Stimulated activated CD4-positive, alpha-beta T cell treated with anti-CD3 and anti-CD28 coated beads, Interleukin-4, amount 100 ng/mL, for 24 hours (primary cell): Measurements from ENCODE around the gene SOX9.
"Not testable (repeated sequence)": the region's sequence is repeated elsewhere in the genome, so short reads cannot be mapped to it uniquely, and the experiment has no call there.

Experiments used
- DNase-seq: peaks from one replicate; pipeline ENCODE4 v3.0.0-alpha.2; 2020

SOX9 gene

DNA sequence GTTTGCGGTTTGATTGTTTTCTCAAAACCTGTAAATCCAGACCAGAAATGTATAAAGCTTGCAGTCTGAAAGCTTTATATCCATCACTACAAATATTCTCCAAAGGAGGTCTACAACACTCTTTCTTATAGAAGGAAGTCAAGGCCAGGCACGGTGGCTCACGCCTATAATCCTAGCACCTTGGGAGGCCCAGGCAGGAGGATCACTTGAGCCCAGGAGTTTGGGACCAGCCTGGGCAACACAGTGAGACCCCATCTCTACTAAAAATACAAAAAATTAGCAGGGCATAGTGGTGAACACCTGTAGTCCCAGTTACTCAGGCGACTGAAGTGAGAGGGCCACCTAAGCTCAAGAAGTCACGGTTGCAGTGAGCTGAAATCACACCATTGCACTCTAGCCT is 8.9 kb upstream of the SOX9 start:
- DNase-seq = not testable (repeated sequence)

DNA sequence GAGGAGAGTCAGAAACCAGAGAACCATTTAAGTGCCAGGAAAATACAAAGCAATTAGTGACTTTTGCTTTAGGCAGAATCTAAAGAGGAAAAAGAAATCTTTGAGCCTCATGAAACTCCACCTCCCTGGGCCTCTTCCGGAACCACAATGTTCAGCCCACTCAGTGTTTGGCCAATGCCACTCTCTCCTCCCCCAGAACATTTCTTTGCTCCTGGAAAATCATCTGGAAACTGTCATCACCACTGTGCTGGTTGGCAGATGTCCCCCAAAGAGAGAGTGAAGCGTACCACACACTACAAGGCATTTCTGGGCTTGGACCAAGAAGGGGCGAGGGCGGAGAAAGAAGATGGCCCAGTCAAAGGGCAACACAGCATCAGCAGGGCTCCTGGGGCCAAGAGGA is 7.1 kb upstream of the SOX9 start:
- no peak for DNase-seq

DNA sequence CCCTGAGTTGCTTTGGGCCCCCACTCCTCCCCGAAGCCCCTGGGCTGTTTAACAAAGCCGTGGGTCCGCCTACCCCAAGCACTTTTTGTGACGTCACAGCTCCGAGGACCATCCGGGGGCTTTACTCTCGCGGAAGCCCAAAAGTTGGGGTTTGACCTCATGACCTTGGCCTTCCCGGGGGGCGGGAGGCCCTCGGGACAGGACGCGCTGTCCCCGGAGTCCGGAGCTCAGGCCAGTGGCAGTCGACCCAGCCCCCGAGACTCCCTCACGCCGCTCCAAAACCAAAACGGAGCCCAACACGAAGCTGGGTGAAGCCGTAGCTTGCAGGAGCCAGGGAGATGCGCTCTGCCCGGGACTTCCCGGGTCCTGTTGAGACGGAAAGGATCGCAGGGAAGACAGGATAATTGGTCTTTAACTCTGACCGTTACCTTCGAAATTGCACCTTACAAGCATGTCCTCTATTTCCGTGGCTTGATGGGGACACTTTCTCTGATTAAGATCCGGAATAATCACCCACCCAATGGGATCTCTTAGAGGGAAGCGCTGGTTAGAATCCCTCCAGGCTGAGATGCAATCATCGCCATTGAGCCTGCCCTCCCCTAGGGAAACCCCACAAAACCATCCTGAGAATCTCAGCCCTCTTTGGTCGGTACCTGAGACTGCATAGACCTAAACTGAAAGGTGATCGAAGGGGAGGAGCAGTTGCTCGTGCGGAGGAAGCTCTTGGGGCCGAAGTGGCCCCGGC is 4.9 kb upstream of the SOX9 start:
- DNase-seq = no peak

DNA sequence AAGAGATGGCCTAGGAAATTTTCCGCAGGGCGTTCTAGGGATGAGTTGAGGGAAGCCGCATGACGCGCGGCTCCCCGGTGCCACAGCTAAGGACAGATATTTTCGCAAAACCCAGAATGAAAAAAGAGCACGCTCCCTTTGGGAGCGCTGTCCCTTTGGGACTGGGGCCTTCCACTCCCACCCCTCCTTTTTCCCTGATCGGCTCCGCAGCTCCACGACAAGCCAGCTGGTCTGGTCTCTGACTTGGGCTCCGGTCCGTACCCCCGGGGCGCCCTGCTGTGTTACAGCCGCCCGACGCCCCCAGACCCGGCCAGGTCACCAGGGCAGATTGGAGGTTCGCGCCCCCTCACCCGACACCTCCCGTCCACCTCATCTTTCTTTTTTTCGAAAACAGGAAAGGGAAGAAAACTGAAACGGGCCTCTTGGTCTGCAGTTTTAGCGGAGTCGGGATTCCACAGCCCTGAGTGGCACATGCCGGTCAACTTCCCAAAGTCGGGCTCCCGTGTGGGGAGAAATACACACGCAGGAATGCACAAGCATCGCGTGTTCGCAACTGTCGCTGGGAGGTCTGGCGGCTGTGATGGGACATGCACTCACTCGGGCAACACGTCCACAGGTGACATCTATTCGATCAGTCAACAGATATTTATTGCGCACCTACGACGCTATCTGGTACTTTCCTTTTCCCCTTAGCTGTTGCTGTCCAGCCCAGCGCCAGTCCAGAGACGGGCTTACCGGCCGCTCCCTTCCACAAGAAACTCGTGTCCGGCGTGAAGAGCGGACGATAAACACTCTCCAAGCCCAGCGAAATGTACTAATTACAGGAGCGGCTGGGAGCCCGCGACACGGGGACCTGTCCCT is 3.9 kb upstream of the SOX9 start:
- DNase-seq = no peak

DNA sequence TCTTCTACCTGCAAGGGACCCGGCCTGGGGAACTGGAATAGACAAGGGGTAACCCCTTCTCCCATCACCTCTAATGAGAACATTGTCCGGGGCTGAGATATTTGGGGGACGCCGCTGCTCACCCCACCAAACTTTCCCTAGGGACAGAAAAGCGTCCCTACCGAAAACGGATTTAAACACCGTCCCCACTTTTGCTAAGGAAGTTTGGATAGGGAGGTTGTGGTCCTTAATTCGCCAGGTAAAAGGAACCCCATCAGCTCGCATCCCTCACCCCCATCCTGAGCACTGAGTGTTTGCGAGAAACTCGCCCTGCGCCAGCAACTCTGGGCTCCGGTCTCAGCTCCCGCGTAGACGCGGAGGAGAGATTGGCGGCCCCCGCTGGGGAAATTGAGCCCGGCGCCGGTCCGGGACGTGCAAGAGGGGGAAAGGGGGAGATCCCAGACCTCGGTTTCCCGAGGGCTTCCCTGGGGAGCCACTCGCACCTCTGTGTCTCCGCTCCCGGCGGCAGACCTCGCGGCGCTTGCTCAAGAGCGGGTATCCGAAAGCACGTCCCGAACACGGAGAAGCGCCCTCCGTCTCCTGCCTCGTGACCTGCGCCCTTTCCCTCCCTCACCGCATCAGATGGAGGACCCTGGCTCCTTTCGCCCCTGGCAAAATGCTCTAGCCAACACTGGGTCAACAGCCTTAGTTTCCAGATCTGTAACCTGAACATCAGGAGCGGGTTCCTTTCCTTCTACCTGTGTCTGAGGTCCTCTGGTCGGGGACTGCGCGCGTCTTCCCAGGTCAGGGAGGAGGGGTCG is 3.1 kb upstream of the SOX9 start:
- DNase-seq = no peak

DNA sequence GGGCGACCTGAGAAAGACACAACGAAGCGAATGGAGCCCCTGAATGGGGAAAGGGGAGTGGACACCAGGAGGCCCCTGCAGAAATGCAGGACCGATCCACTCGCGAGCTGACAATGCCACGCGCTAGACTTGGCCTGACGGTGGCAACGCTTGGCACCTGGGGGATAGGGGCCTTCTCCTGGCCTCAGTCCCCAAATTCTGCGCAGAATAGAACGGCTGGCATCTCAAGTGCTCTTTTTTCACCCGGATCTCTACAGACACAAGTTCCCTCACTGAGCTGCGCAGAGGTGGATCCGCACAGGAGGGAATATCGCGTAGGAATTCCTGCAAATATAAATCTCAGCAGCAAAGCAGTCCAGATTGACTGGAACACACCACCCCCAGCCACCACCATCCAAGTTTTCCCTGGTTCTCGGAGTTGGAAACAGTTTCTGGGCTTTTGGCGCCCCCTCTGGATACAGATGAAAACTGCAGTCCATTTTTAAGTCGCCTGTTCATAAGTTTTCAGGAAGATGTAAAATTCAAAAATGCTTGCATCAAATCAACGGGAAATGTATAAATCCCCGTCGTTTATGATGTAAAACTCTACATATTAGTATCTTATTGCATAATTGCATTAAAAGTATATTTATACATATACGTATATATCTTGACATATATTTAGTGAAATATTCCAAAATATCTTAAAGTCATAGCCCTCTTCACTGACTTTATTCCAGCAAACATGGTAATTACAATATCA is 2.3 kb upstream of the SOX9 start:
- peak; percentile 15 for DNase-seq

DNA sequence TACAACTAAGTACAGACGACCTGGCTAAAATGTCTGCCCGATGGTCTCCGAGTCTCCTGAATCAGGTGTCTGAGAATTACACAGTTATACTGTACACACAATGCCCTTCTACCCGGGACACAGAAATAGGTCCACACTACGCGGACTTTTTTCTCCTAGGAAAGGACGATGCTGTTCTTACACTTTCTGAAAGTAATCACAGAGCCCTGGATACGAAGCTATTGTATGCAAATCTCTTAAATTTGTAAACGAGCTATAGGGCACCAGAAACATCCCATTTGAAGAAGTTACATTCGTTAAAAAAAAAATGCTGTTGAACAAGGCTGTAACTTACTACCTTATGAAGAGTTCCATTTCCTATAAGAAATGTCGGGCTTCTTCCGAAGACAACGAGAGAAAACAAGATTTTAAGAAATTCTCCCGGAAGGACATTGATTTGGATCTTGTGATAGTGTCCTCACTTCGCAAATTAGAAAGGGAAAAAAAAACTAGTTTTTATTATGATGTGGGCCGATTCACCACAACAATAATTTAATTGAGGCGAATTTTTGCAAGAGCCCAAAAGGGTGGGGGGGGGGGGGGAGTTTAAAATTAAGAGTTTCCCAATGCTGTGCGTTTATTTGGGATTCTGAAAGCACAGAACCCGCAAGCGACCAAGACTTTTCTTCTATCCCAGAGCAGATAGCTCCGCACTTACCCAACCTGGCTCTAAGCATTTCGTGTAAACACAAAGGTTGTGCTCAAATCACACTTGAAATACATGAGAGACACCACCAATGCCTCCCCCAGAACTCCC is 1.5 kb upstream of the SOX9 start:
- DNase-seq = no peak

DNA sequence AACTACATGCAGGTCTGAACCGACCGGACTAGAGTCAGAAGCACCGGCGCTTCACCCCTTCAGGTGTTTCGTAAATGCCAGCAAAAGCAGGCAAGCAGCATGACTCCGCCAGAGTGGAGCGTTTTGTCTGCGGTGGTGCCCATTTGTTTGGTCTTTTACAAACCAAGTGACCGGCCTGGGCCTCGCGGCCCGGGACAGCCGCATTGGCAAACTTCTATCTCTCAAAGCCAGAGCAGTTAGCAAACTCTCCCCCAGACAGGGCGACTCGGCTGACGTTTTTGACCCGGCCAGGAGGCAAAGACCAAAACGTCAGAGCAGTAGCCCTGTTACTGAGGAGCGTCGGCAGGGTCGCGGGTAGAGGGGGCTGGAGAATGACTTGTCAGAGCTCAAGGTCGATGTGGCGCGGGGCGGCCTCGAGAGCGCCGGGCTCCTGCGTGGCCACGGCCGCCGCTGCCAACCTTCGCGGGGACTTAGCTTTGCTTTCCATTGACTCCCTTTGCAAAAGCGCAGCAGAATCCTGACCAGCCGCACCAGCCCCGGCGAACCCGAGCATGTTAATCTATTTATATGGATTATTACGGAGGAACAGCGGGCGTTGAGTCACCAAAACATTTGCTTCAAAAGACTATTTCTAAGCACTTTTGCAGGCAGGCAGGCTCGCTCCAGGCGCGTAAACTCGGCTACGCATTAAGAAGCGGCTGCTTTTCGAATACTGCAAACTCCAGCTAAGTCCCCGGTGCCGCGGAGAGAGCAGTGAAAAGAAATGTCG is 763 bp upstream of the SOX9 start:
- no peak for DNase-seq

DNA sequence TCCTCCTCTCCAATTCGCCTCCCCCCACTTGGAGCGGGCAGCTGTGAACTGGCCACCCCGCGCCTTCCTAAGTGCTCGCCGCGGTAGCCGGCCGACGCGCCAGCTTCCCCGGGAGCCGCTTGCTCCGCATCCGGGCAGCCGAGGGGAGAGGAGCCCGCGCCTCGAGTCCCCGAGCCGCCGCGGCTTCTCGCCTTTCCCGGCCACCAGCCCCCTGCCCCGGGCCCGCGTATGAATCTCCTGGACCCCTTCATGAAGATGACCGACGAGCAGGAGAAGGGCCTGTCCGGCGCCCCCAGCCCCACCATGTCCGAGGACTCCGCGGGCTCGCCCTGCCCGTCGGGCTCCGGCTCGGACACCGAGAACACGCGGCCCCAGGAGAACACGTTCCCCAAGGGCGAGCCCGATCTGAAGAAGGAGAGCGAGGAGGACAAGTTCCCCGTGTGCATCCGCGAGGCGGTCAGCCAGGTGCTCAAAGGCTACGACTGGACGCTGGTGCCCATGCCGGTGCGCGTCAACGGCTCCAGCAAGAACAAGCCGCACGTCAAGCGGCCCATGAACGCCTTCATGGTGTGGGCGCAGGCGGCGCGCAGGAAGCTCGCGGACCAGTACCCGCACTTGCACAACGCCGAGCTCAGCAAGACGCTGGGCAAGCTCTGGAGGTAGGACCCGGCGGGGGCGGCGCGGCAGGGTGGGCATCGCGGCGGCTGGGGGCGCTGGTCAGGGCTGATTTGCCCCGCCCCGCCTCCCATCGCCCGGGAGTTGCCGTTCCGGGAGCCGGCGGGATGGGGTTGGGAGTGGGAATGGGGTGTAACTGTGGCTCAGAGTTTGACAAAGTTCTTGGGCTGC is 567 bp downstream of the SOX9 start:
- no peak for DNase-seq

DNA sequence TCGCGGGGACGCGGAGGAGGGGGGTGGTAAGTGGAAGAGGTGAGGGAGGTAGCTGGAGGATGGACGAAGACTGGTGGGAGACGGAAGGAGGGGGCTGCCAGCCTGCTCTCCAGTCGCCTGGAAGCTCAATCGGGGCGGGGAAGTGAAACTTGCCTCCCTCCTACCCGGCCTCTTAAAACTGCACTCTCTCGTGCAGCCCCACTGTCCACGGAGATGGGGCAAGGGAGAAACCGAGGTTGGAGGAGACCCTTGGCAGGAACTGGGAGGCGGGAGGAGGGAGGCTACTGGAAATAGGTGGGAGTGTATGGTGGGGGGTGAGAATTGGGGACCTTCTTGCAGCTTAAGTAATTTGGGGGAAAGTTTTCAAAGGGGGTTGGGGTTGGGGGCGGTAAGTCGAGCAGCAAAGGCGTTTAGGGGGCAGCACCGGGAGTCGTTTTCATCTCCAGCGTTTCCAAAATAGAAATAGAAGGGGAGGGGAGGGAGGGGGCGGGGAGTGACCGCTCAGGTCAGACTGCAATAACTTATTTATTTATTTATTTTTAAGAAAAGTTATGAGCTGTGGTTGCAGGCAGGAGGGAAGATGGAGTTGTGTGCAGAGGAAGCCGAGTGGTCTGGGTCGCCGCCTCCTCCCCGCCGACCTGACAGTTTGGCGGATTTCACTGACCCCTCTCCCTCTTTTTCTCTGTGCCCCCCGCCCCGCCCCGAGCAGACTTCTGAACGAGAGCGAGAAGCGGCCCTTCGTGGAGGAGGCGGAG is 1.4 kb downstream of the SOX9 start:
- DNase-seq = no peak

DNA sequence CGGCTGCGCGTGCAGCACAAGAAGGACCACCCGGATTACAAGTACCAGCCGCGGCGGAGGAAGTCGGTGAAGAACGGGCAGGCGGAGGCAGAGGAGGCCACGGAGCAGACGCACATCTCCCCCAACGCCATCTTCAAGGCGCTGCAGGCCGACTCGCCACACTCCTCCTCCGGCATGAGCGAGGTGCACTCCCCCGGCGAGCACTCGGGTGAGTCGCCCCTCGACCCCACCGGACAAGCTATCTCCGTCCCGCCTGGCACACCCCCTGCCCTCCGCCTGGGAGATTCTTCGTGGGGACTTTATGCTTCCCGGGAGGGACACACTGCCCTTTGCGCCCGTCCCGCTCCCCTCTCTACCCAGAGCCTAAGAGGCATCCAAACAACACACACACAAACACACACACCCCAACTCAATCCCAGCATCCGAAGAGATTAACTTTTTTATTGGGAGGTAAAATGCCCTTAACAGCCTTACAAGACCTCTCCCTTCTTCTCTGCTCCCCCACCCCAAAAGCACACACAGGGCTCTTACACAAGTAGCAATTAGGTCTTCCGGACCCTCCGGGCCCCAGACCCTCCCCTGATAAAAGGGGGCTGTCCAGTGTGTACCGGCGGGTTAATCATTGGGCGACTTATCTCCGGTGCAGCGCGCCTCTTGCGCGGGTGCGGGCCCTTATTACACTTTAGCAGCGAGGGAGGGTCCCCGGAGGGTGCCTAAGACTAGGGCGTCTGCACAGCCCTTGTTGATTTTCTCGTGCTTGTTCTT is 2.1 kb downstream of the SOX9 start:
- DNase-seq = no peak

DNA sequence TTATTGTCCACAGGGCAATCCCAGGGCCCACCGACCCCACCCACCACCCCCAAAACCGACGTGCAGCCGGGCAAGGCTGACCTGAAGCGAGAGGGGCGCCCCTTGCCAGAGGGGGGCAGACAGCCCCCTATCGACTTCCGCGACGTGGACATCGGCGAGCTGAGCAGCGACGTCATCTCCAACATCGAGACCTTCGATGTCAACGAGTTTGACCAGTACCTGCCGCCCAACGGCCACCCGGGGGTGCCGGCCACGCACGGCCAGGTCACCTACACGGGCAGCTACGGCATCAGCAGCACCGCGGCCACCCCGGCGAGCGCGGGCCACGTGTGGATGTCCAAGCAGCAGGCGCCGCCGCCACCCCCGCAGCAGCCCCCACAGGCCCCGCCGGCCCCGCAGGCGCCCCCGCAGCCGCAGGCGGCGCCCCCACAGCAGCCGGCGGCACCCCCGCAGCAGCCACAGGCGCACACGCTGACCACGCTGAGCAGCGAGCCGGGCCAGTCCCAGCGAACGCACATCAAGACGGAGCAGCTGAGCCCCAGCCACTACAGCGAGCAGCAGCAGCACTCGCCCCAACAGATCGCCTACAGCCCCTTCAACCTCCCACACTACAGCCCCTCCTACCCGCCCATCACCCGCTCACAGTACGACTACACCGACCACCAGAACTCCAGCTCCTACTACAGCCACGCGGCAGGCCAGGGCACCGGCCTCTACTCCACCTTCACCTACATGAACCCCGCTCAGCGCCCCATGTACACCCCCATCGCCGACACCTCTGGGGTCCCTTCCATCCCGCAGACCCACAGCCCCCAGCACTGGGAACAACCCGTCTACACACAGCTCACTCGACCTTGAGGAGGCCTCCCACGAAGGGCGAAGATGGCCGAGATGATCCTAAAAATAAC is 3.0 kb downstream of the SOX9 start:
- DNase-seq = no peak

DNA sequence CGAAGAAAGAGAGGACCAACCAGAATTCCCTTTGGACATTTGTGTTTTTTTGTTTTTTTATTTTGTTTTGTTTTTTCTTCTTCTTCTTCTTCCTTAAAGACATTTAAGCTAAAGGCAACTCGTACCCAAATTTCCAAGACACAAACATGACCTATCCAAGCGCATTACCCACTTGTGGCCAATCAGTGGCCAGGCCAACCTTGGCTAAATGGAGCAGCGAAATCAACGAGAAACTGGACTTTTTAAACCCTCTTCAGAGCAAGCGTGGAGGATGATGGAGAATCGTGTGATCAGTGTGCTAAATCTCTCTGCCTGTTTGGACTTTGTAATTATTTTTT is 3.6 kb downstream of the SOX9 start:
- DNase-seq = no peak

DNA sequence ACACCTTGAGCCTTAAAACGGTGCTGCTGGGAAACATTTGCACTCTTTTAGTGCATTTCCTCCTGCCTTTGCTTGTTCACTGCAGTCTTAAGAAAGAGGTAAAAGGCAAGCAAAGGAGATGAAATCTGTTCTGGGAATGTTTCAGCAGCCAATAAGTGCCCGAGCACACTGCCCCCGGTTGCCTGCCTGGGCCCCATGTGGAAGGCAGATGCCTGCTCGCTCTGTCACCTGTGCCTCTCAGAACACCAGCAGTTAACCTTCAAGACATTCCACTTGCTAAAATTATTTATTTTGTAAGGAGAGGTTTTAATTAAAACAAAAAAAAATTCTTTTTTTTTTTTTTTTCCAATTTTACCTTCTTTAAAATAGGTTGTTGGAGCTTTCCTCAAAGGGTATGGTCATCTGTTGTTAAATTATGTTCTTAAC is 4.4 kb downstream of the SOX9 start:
- no peak for DNase-seq

DNA sequence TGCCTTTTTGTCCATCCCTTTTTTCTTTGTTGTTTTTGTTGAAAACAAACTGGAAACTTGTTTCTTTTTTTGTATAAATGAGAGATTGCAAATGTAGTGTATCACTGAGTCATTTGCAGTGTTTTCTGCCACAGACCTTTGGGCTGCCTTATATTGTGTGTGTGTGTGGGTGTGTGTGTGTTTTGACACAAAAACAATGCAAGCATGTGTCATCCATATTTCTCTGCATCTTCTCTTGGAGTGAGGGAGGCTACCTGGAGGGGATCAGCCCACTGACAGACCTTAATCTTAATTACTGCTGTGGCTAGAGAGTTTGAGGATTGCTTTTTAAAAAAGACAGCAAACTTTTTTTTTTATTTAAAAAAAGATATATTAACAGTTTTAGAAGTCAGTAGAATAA is 4.9 kb downstream of the SOX9 start:
- no peak for DNase-seq

DNA sequence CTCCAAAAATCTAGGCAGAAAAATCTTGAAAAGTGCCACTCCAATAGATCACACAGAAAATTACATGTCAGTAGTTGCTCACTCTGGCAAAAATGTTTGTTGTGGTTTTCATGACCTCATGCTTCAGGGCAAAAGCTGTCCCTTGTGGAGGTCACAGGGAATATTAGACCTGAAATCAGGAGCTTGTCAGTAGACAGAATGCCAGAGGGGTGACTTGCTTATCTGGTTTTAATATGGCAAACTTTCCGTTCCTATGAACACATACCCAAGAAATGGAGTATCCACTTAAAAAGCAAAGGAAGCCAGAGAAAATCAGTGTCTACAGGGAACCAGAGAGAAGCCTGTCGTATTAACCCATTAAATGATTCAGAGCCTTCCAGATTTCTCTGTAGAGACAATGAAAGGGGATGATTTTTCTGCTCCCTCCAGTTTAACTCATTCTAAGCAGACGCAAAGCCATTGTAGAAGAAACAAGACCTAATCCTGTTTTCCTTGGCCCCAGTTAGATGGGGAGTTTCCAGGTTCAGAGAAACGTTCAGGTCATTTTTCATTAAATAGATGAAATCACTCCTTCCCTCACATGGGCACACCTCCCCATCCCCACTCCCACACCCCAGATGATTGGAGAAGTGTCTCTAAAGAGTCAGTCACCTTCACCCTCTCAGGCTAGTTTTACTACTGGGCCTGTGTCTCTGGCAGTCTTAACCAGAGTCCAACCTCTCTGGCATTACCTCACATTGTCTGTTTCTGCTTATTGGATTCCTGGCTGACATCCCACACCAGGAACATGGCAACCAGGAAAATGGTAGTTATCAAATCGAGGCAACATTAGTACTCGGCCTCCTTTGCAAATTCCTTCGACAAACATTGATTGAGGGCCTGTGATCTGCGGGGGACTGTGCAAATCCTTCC is 6.0 kb downstream of the SOX9 start:
- DNase-seq = no peak

DNA sequence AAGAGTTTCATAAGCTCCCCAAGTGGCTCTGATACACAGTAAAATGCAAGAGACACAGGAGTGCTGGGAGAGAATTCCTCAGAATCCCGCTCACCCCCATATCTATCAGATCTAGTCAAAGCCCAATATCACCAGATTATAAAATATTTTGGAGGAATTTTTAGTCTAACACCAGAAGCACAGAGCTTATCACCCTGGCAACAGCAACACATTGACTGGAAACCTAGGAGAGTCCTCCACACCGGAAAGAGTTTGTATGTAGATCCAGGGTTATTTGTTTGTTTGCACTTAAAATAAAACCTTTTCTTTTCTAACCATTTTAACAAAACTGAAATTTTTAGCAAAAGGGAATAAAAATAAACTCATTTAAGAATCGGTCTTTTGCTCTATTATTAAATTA is 7.2 kb downstream of the SOX9 start:
- no peak for DNase-seq
